Measurements from ENCODE around the gene STAG1. TPM values are rescaled to one million over a fixed set of nuclear protein-coding genes. Genes with fewer than 3 reads are reported as not detected.
A peak's percentile ranks its signal among the peaks of the same experiment; 100 is the strongest.
"Not testable (repeated sequence)": the region's sequence is repeated elsewhere in the genome, so short reads cannot be mapped to it uniquely, and the experiment has no call there.

STAG1 gene
- total RNA-seq, 1 experiment from 2014 or later = 27.5 TPM

DNA sequence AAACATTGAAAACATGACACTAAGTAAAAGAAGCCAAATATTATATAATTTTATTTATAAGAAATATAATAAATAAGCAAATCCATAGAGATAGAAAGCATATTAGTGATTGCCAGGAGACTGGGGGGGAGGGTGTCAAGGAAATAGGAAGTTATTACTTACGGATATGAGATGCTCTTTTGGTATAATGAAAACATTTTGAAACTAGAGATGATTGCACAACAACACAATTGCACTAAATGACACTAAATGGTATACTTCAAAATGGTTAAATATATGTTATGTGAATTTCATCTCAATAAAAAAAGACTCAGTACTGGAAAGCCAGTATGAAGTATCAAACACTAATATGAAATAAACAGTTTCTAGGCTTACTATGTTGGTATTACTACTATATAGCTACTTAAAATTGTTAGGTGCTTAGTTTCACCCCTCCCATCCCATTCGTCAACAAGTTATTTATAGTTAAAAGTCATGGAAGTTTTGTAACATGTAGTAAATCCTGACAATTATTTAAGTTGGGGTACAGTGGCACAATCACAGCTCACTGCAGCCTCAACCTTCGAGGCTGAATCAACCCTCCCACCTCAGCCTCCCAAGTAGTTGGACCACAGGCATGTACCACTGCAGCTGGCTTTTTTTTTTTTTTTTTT lies 43.7 kb downstream of the STAG1 start:
- no peak for DNase-seq (ENCODE audit: low read depth)

DNA sequence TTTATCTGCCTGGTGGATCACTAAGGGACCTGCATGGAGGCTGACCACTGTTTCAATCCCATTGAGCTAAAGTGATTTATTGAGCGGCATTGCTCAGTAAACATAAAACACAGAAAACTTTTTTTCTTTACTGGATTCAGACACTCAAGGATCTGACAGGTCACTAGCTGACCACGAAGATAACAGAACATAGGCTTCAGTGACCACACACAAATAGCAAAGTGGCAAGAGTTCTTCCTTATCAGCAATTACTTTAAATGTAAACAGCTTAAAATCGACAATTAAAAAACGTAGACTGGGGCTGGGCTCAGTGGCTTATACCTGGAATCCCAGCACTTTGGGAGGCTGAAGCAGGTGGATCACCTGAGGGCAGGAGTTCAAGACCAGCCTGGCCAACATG lies 48.7 kb downstream of the STAG1 start:
- DNase-seq (ENCODE audit: low read depth) = no peak

- DNase-seq (ENCODE audit: low read depth) = no peak
Measured at GRCh38 chr3:136699271-136699828, 52.8 kb downstream of the STAG1 start.

DNA sequence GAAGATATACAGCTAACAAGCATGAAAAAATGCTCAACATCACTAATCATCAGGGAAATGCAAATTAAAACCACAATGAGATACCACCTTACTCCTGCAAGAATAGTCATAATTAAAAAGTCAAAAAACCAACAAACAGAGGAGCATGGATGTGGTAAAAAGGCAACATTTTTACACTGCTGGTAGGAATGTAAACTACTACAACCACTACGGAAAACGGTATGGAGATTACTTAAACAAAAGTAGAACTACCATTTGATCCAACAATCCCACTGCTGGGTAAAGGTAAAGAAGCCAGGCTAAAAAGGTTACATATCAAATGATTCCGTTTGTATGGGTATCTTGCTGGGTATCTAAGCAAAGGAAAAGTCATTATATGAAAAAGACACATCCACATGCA lies 53.8 kb downstream of the STAG1 start:
- no peak for DNase-seq (ENCODE audit: low read depth)

- no peak for DNase-seq (ENCODE audit: low read depth)
Measured at GRCh38 chr3:136696797-136697196, 55.4 kb downstream of the STAG1 start.

GRCh38 chr3:136694321-136694720 lies 57.9 kb downstream of the STAG1 start:
- DNase-seq (ENCODE audit: low read depth) = no peak

DNA sequence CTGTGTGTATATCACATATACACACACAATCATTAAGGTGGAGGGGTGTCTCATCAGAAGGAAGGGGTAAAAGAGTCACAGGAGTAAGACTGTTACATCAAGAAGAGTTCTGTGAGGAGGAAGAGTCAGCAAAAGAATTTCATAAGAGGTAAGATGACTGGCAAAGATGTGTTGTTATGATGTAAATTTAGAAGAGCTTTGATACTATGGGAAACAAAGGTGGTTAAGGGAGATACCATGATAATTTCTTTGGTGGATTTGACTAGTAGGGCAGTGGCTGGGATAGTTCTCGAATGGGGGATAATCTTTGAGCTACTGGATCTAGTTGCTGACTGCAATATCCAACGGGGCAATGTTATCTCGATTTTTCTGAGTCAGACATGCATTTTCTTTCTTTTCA lies 61.6 kb downstream of the STAG1 start:
- DNase-seq (ENCODE audit: low read depth) = no peak

GRCh38 chr3:136685882-136686281 lies 66.3 kb downstream of the STAG1 start:
- DNase-seq (ENCODE audit: low read depth) = no peak

DNA sequence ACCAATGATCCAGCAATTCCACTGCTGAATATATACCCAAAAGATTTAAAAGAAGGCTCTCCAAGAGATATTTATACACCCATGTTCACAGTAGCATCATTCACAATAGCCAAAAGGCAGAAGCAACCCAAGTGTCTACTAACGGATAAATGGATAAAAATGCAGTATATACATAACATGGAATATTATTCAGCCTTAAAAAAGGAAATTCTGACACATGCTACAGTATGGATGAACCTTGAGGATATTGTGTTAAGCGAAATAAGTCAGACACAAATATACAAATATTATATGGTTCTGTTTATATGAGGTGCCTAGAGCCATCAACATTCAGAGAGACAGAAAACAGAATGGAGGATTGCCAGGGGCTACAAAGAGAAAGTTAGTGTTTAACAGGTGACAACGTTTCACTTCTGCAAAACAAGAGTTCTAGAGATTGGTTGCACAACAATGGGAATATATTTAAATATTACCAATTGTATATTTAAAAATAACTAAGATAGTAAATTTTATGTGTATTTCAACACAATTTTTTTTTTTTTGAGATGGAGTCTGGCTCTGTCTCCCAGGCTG lies 69.4 kb downstream of the STAG1 start:
- DNase-seq (ENCODE audit: low read depth) = no peak

DNA sequence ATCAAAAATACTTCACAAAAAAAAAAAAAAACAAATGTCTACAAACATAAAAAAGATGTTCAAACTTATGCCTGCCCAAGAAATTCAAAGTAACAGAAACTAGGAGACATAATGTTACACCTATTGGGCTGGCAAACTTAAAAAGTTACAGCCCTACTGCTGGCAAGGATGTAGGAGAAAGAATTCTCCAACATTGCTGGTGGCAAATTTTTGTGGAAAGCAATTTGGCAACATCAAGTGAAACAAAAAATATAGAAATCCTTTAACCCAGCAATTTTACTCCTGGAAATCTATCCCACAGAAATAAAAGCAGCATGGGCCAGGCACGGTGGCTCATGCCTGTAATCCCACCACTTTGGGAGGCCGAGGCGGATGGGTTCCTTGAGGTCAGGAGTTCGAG lies 73.2 kb downstream of the STAG1 start:
- no peak for DNase-seq (ENCODE audit: low read depth)

GRCh38 chr3:136676009-136676408 lies 76.2 kb downstream of the STAG1 start:
- DNase-seq (ENCODE audit: low read depth) = no peak

GRCh38 chr3:136675150-136675858 lies 76.9 kb downstream of the STAG1 start:
- no peak for DNase-seq (ENCODE audit: low read depth)

DNA sequence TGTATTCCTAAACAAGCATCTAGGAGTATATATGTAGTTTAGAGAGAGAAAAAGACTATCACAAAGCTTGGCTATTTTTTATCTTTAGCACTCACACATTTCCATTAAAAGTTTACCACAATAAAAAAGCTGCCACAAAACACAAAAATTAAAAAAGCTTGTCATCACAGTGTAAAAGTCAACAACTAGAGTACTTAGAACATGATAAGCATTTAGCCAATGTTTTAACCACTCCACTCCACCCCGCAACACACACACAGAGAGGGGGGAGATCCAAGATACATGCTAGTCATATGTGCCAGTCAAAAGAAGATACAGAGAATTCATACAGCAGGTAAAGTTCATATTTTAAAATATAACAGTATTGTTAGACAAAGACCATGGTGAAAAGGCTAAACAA lies 79.7 kb downstream of the STAG1 start:
- DNase-seq (ENCODE audit: low read depth) = no peak

GRCh38 chr3:136671921-136672320 lies 80.3 kb downstream of the STAG1 start:
- peak; percentile 17 for DNase-seq (ENCODE audit: low read depth)

- DNase-seq (ENCODE audit: low read depth) = no peak
Measured at GRCh38 chr3:136670166-136670565, 82.0 kb downstream of the STAG1 start.

GRCh38 chr3:136667081-136667480 lies 85.1 kb downstream of the STAG1 start:
- peak; percentile 33 for DNase-seq (ENCODE audit: low read depth)

DNA sequence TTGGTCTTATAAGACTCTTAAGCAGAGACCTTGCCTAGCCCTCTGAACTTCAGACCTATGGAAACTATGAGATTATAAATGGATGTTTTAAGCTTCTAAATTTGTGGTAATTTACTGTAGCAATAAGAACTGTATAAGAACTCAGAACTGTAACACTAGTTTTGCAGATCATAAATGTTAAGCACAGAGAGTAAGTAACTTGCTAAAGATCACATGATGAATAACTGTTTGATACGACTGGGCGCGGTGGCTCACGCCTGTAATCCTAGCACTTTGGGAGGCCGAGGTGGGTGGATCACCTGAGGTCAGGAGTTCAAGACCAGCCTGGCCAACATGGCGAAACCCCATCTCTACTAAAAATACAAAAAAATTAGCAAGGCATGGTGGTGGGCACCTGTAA lies 85.9 kb downstream of the STAG1 start:
- DNase-seq (ENCODE audit: low read depth) = not testable (repeated sequence)

GRCh38 chr3:136664771-136665170 lies 87.4 kb downstream of the STAG1 start:
- DNase-seq (ENCODE audit: low read depth) = no peak

GRCh38 chr3:136661282-136661681 lies 90.9 kb downstream of the STAG1 start:
- DNase-seq (ENCODE audit: low read depth) = no peak

DNA sequence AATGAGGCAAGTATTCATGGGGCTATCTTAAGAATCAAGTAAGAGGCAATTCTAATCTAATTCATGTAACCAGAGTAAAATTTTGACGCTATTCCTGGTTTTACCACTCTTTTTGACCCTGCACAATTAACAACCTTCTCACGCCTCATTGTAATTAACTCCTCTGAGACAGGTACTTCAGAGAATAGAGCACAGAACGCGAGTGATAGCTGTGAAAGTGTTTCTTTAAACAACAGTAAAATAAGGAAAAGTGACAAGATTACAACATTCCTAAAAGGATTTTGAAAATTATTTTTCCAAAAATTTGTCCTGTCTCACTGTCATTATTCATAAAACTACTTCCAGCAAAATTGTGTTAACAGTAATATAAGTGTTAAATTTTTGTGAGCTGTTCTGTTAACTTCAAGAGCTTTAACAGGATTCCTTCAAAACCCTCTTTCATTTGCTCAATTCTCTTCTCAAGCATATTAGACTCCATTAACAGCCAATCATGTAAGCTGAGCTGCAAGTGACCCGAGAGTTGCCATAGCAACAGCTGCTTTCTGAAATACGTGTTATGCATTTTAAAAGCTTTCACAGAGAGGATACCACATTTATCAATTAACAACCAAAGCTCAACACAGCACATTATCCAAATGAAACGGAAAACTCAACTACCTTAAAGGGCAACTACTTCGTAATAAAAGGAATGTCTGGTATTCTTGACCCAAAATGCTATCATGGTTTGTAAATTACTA lies 93.1 kb downstream of the STAG1 start:
- peak; percentile 47 for DNase-seq (ENCODE audit: low read depth)

DNA sequence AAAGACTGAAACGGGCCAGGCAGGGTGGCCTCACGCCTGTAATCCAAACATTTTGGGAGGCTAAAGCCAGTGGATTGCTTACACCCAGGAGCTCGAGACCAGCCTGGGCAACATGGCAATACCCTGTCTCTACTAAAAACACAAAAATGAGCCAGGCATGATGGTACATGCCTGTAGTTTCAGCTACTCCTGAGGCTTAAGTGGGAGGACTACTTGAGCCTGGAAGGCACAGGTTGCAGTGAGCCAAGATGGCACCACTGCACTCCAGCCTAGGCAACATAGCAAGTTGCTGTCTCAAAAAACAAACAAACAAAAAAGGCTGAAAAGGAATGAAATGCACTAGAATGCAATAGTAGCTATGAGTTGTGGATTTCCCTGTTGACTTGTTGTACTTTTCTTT lies 94.7 kb downstream of the STAG1 start:
- no peak for DNase-seq (ENCODE audit: low read depth)

- DNase-seq (ENCODE audit: low read depth) = no peak
Measured at GRCh38 chr3:136653628-136654027, 98.5 kb downstream of the STAG1 start.

Data from LHCN-M2 (cell line).